HUES64 (cell line): ENCODE results near the gene NOP10.
A peak's percentile ranks its signal among the peaks of the same experiment; 100 is the strongest.
"Not testable (repeated sequence)": the region's sequence is repeated elsewhere in the genome, so short reads cannot be mapped to it uniquely, and the experiment has no call there.

Experiments used
- H3K27ac ChIP-seq: 2 replicates; pipeline ENCODE4 v1.7.0; 2013; ENCODE audit warnings: low read depth, low read length, inconsistent platforms
- H3K27me3 ChIP-seq: 2 replicates; pipeline ENCODE4 v1.6.1; 2013; ENCODE audit warnings: mild to moderate bottlenecking, low read length; ENCODE audit not compliant: insufficient read depth
- H3K36me3 ChIP-seq: 2 replicates; pipeline ENCODE4 v1.6.1; 2013; ENCODE audit warnings: mild to moderate bottlenecking, low read length; ENCODE audit not compliant: insufficient read depth
- H3K4me1 ChIP-seq: 2 replicates; pipeline ENCODE4 v1.6.1; 2013; ENCODE audit warnings: mild to moderate bottlenecking, low read length, moderate library complexity; ENCODE audit not compliant: insufficient read depth
- H3K4me3 ChIP-seq: 2 replicates; pipeline ENCODE4 v1.5.1; 2013; ENCODE audit warnings: mild to moderate bottlenecking, low read length, moderate library complexity
- H3K9ac ChIP-seq: 2 replicates; pipeline ENCODE4 v1.6.1; 2013; ENCODE audit warnings: mild to moderate bottlenecking, low read depth, low read length
- H3K9me3 ChIP-seq: 2 replicates; pipeline ENCODE4 v1.6.1; 2013; ENCODE audit warnings: low read depth, low read length; ENCODE audit not compliant: insufficient read depth
- WGBS: fragments of 150-250, 120-280 bp; methylation state at CpG from one replicate; pipeline ENCODE4 v1.1.7; 2013; ENCODE audit warnings: missing lambda C conversion rate; 5-methylcytosine and 5-hydroxymethylcytosine counted together

The NOP10 gene

DNA sequence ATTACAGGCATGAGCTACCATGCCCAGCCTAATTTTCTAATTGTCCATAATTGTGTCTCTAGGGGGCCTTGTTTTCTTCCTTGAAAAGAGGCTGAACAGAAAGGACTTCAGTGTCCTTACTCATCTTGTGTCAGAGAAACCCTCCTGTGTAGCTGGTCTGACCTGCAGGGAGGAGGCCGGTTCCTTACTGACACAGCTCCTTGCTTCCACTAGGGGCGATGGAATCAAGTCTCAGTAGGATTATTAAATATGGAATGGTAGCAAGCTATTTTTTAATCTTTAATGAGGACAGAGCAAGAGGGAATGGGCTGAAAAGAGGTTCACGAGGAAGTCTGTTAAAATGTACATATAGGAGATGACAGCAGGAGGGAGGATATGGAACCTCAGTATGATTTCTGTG lies 15.4 kb upstream of the NOP10 start:
- Histone ChIP-seq H3K9me3 (no peaks in the 10 kb centered on the region), H3K27ac (no peak overlapping the region), H3K4me1 (peaks cover 6% of the 10 kb centered on the region; the same call in 1 of the 2 replicates), H3K9ac (no peak overlapping the region), H3K27me3 (no peaks in the 10 kb centered on the region), H3K4me3 (no peak overlapping the region), H3K36me3 (peaks cover 80% of the 10 kb centered on the region)
- WGBS, result 80% methylated on average over 3 of the region's 3 CpGs

DNA sequence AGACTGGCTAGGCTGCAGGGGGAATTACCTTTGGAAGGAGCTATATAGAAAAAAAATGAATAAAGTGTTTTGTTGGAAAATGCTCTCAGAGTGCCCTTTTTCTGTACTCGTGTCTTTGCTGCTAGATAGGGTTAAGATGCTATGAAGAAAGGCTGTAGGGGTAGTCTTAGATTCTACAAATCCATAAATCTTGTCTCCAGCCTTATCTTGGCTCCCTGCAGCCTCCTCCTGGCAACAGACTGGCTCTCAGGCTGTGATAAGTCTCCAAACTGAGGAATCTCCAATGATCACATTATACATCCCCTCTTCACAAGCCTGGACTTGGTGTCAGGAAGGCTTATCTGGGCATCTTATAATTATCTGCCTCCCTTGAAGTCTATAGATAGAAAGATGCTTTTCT lies 14.7 kb upstream of the NOP10 start:
- H3K4me1 ChIP-seq, result peaks cover 6% of the 10 kb centered on the region; the same call in 1 of the 2 replicates
- no peaks in the 10 kb centered on the region for H3K9me3 ChIP-seq
- WGBS, result 88% methylated on average over 1 of the region's 1 CpG
- H3K27ac ChIP-seq, result no peak overlapping the region
- H3K27me3 ChIP-seq, result no peaks in the 10 kb centered on the region
- peaks cover 73% of the 10 kb centered on the region for H3K36me3 ChIP-seq
- no peak overlapping the region for H3K9ac ChIP-seq
- H3K4me3 ChIP-seq, result no peak overlapping the region

GRCh38 chr15:34355241-34355640 lies 12.3 kb upstream of the NOP10 start:
- Histone ChIP-seq H3K36me3 (peaks cover 52% of the 10 kb centered on the region), H3K4me1 (peaks cover 6% of the 10 kb centered on the region; the same call in 1 of the 2 replicates)
- 93% methylated on average over 9 of the region's 9 CpGs for WGBS

DNA sequence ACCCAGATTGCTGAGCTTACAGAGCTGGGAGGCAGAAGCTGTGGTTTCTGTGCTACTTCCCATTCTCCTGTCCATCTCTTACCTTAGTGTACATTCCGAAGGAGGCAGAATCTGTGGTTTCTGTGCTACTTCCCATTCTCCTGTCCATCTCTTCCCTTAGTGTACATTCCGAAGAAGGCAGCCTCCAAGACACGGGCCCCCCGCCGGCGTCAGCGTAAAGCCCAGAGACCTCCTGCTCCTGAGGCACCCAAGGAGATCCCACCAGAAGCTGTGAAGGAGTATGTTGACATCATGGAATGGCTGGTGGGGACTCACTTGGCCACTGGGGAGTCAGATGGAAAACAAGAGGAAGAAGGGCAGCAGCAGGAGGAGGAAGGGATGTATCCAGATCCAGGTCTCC lies 11.3 kb upstream of the NOP10 start:
- no peak overlapping the region for H3K9ac ChIP-seq
- no peak overlapping the region for H3K4me3 ChIP-seq
- WGBS, result 97% methylated on average over 7 of the region's 7 CpGs
- peaks cover 43% of the 10 kb centered on the region for H3K36me3 ChIP-seq
- H3K27me3 ChIP-seq, result no peaks in the 10 kb centered on the region
- H3K27ac ChIP-seq, result no peak overlapping the region
- peaks cover 6% of the 10 kb centered on the region; the same call in 1 of the 2 replicates for H3K4me1 ChIP-seq
- no peaks in the 10 kb centered on the region for H3K9me3 ChIP-seq

More at GRCh38 chr15:34355241-34355640, 12.3 kb upstream of the NOP10 start:
- Histone ChIP-seq H3K4me3 (no peak overlapping the region), H3K27me3 (no peaks in the 10 kb centered on the region), H3K27ac (no peak overlapping the region), H3K9ac (no peak overlapping the region), H3K9me3 (no peaks in the 10 kb centered on the region)

- Histone ChIP-seq H3K27me3 (no peaks in the 10 kb centered on the region), H3K4me1 (peaks cover 6% of the 10 kb centered on the region; the same call in 1 of the 2 replicates), H3K36me3 (peaks cover 36% of the 10 kb centered on the region), H3K4me3 (no peak overlapping the region), H3K9ac (no peak overlapping the region), H3K9me3 (no peaks in the 10 kb centered on the region), H3K27ac (no peak overlapping the region)
- WGBS, result 75% methylated on average over 2 of the region's 2 CpGs
Measured at GRCh38 chr15:34353627-34354026, 10.7 kb upstream of the NOP10 start.

- WGBS, result 89% methylated on average over 12 of the region's 12 CpGs
Measured at GRCh38 chr15:34352996-34353395, 10.1 kb upstream of the NOP10 start.

GRCh38 chr15:34349769-34350168 lies 6.8 kb upstream of the NOP10 start:
- Histone ChIP-seq H3K27me3 (no peaks in the 10 kb centered on the region), H3K9ac (no peak overlapping the region), H3K27ac (no peak overlapping the region), H3K9me3 (no peaks in the 10 kb centered on the region), H3K36me3 (peaks cover 4% of the 10 kb centered on the region), H3K4me3 (no peak overlapping the region), H3K4me1 (peaks cover 6% of the 10 kb centered on the region; the same call in 1 of the 2 replicates)
- 90% methylated on average over 4 of the region's 4 CpGs for WGBS

More at GRCh38 chr15:34352996-34353395, 10.1 kb upstream of the NOP10 start:
- not testable (repeated sequence) for H3K4me3 ChIP-seq, H3K27ac ChIP-seq, H3K27me3 ChIP-seq, H3K9me3 ChIP-seq, H3K4me1 ChIP-seq, H3K9ac ChIP-seq
- peaks cover 30% of the 10 kb centered on the region for H3K36me3 ChIP-seq

DNA sequence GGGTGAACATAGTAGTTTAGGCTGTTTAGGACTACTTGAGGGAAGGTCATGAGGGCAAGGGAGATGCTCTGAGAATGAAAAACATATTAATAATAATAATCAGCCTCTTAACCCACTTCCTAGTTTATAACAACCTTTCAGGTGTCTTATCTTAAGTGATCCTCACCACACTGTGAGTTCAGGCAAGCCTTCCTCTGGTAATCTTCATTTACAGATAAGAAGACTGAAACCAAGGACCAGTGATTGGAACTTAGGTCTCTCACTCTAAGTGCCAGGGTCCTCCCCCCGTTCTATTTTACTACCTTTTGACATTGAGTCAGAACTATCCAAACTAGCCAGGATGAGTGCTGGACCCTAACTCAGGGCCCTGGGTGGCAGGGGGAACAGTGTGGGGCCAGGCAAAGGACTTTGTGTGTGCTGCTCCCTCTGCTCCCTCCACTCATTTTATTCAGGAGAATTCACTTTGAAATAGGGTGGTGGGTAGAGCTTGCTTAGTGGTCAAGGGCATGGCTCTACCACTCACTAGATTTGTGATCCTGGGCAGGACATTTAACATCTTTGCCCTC lies 5.9 kb upstream of the NOP10 start:
- no peaks in the 10 kb centered on the region for H3K27me3 ChIP-seq
- H3K4me1 ChIP-seq, result peaks cover 1% of the 10 kb centered on the region; the same call in 1 of the 2 replicates
- no peak overlapping the region for H3K27ac ChIP-seq
- no peaks in the 10 kb centered on the region for H3K36me3 ChIP-seq
- no peak overlapping the region for H3K9ac ChIP-seq
- 86% methylated on average over 1 of the region's 1 CpG for WGBS
- H3K9me3 ChIP-seq, result no peaks in the 10 kb centered on the region
- H3K4me3 ChIP-seq, result no peak overlapping the region

GRCh38 chr15:34347951-34348638 lies 5.2 kb upstream of the NOP10 start:
- Histone ChIP-seq H3K4me1 (no peaks in the 10 kb centered on the region), H3K9me3 (no peaks in the 10 kb centered on the region), H3K9ac (no peak overlapping the region), H3K27me3 (no peaks in the 10 kb centered on the region), H3K4me3 (no peak overlapping the region), H3K36me3 (no peaks in the 10 kb centered on the region), H3K27ac (no peak overlapping the region)
- 87% methylated on average over 13 of the region's 13 CpGs for WGBS

DNA sequence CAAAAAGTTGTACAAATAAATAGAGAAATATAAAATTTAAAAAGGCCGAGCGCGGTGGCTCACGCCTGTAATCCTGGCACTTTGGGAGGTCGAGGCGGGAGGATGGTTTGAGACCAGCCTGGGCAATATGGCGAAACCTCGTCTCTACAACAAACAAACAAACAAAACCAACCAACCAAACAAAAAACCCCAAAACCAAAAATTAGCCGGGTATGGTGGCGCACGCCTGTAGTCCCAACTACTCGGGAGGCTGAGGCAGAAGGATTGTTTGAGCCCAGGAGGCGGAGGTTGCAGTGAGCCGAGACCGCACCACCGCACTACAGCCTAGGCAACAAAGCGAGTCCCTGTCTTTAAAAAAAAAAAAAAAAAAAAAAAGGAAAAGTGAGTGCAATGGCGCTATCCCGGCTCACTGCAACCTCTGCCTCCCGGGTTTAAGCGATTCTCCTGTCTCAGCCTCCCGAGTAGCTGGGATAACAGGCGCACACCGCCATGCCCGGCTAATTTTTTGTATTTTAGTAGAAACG lies 661 bp downstream of the NOP10 start:
- not testable (repeated sequence) for H3K27me3 ChIP-seq, H3K4me1 ChIP-seq, H3K9me3 ChIP-seq
- H3K36me3 ChIP-seq, result peaks cover 30% of the 10 kb centered on the region
- peak overlapping the region; percentile 89 for H3K9ac ChIP-seq
- WGBS, result 37% methylated on average over 26 of the region's 26 CpGs
- peak overlapping the region; percentile 83 for H3K4me3 ChIP-seq
- peak overlapping the region; percentile 79; the same call in 1 of the 2 replicates for H3K27ac ChIP-seq

DNA sequence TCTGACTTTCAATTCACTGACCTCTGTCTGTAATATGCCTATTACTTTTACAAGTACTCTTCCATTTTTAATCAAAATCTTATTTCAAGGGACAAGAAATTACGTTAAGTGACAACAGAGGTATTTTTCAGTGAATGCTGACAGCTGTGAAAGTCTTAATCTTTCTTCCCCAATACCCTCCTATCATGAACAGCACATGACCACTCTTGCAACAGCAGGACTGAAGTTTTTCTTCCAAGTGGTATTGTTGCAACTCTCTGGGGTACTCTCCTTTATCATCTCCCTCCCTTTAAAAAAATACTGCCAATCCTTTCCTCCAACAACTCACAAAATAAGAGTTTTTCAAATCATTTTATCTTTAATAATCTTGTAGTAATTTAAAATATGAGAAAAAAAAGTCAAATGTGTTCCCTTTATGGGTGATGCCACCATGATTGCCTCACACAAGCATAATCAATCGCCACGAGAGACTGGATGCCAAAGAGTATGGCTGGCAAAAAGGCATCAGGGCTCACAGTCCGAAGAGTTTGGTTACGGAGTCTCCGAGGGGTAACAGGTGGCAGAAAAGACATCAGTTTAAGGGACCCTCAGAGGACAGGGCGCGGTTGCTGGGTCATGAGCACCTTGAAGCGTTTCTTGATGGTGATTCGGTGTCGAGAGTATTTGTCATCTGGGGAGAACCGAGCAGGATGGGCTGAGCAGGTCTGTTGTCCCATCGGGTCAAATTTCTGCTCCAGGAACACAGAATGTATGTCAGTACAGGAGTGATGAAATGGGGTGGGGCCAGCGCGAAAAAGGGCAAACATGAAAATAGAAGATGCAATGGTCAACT lies 1.3 kb downstream of the NOP10 start:
- no peak overlapping the region for H3K27ac ChIP-seq
- peaks cover 6% of the 10 kb centered on the region; the same call in 1 of the 2 replicates for H3K4me1 ChIP-seq
- no peaks in the 10 kb centered on the region for H3K9me3 ChIP-seq
- H3K9ac ChIP-seq, result no peak overlapping the region
- H3K27me3 ChIP-seq, result no peaks in the 10 kb centered on the region
- H3K4me3 ChIP-seq, result peak overlapping the region; percentile 83
- H3K36me3 ChIP-seq, result peaks cover 30% of the 10 kb centered on the region
- 94% methylated on average over 15 of the region's 15 CpGs for WGBS
